ENCODE results near the gene CYFIP1.

Gene CYFIP1

DNA sequence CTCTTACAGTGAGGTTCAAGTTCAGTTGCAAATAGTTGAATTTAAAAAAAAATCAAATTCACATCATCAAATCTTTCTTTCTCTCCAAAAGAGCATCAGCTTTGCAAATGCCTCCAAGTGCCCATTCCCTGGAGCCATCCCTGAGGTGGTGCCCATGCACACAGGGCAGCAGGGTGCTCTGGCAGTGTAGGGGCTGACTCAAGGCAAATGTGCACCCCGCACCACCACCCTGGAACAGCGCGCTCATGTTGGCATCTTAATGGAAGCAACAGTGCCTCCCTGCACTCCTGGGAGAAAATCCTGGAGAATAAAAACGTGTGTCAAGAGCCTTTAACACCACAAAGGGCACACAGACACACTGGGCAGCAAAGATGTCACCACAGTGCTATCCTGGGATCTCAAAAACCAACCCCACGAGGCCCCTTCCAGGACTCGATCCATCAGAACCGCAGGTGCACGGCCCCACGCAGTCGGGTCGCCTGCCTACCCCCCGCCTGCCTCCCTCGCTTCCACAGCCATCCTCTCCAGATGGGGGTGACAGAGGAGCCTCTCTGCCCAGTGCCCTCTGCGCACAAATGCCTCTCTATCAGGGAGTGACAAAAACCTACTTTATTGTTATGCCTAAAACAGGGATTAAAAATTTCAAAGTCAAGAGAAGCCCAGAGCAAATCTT is 90.9 kb downstream of the CYFIP1 start:
- TF ChIP-seq, protein P1, sequence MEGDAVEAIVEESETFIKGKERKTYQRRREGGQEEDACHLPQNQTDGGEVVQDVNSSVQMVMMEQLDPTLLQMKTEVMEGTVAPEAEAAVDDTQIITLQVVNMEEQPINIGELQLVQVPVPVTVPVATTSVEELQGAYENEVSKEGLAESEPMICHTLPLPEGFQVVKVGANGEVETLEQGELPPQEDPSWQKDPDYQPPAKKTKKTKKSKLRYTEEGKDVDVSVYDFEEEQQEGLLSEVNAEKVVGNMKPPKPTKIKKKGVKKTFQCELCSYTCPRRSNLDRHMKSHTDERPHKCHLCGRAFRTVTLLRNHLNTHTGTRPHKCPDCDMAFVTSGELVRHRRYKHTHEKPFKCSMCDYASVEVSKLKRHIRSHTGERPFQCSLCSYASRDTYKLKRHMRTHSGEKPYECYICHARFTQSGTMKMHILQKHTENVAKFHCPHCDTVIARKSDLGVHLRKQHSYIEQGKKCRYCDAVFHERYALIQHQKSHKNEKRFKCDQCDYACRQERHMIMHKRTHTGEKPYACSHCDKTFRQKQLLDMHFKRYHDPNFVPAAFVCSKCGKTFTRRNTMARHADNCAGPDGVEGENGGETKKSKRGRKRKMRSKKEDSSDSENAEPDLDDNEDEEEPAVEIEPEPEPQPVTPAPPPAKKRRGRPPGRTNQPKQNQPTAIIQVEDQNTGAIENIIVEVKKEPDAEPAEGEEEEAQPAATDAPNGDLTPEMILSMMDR (IDR thresholded peaks at IDR 0.05; ENCODE audit: low read depth, low read length) = no peak
- H3K4me3 ChIP-seq (ENCODE audit: low read depth, low read length) = no peak overlapping the region

DNA sequence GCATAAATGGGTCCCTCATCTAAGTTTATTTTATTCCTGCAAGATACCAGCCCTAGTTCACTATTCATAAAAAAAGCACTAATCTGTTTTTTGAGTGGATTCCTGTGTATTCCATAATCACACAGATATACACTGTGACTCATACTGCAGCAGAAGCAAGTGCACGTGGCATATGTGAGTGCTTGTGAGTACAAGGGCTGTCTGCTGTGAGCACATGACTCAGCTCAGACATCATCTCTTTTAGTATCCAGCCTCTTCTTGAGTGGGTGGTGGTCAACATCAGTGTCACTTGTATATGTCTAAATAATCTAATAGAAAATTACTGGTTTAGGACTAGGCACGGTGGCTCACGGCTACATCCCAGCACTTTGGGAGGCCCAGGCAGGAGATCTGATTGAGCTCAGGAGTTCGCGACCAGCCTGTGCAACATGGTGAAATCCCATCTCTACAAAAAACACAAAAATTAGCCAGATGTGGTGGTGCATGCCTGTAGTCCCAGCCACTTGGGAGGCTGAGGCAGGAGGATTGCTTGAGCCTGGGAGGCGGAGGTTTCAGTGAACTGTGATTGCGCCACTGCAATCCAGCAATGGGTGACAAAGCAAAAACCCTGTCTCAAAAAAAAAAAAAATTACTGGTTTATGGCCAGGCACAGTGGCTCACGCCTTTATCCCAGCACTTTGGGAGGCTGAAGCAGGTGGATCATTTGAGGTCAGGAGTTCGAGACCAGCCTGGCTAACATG is 91.9 kb downstream of the CYFIP1 start:
- H3K4me3 ChIP-seq (ENCODE audit: low read depth, low read length) = no peak overlapping the region
- TF ChIP-seq, protein P1 (IDR thresholded peaks at IDR 0.05; ENCODE audit: low read depth, low read length) = no peak

DNA sequence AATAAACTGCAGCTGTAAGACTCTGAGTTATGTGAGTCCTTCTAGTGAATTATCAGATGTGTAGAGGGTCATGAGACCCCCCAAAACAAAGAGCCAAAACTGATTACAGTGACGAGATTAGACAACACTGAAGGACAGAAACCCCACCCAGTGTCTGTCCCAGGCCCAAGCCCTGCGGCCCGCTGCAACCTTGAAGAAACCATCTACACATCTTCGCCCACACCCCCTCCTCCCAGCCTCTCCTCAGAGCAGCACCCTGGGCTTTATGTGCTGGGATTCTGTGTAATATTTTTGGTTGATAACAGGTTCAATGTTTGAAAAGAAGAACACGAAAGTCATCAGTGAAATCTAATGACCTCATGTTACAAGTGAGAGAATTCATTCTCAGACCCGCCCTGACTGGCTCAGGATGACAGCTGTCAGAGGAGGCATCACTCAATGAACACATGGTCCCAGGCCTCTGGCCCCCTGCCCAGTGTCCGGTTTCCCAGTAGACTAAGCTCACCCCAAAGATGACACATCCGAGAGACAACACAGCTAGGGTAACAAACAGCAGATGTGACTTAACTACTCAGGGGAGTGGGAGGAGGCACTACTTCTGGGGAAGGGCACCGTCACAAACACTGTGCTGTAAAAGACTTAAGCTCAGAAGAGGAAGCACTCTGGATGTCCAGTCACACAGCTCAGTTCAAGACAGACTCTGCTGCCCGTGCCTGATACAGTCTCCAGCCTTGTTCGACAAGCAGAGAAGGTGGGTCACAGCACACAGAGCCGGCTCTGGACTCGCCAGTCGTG is 92.8 kb downstream of the CYFIP1 start:
- no peak overlapping the region for H3K4me3 ChIP-seq (ENCODE audit: low read depth, low read length)
- TF ChIP-seq, protein P1 (IDR thresholded peaks at IDR 0.05; ENCODE audit: low read depth, low read length) = no peak

DNA sequence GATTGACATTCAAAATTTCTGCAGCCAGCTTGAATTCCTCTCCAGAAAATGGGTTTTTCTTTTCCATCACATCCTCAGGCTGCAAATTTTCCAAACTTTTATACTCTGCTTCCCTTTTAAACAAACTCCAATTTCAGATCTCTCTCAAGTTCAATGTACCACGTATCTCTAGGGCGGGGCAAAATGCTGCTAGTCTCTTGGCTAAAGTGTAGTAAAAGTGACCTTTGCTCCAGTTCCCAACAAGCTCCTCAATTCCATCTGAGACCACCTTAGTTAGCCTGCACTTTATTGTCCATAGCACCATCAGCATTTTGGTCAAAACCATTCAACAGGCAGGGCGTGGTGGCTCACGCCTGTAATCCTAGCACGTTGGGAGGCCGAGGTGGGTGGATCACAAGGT is 95.0 kb downstream of the CYFIP1 start:
- no peak overlapping the region for H3K4me3 ChIP-seq (ENCODE audit: low read depth, low read length)

DNA sequence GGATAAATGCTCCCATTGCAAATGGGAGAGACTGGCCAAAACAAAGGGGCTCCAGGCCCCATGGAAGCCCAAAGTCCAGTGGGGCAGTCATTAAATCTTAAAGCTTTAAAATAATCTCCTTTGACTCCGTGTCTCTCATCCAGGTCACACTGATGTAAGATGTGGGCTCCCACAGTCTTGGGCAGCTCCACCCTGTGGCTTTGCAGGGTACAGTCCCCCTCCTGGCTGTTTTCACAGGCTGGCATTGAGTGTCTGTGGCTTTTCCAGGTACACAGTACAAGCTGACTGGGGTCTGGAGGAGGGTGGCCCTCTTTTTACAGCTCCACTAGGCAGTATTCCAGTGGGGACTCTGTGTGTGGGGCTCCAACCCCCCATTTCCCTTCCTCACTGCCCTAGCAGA is 95.8 kb downstream of the CYFIP1 start:
- H3K4me3 ChIP-seq (ENCODE audit: low read depth, low read length) = no peak overlapping the region
- TF ChIP-seq, protein P1 (IDR thresholded peaks at IDR 0.05; ENCODE audit: low read depth, low read length) = no peak

More for the DNA sequence above, 95.0 kb downstream of the CYFIP1 start:
- TF ChIP-seq, protein P1 (IDR thresholded peaks at IDR 0.05; ENCODE audit: low read depth, low read length) = no peak

DNA sequence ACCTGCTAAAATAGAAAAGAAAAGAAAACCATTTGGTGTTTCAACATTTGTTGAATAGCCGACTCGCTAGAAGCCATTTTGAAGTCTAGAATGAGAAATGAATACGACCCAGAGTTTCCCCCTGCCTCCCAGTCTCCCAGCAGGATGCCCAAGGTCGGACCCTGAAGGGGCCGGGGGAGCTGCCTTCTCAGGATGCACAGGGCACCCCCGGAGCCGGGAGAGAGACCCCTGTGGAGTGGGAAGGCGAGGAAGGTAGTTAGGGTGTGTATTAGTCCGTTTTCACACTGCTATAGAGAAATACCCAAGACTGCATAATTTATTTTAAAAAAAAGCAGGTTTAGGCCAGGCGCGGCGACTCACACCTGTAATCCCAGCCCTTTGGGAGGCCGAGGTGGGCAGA is 97.0 kb downstream of the CYFIP1 start:
- TF ChIP-seq, protein P1 (IDR thresholded peaks at IDR 0.05; ENCODE audit: low read depth, low read length) = no peak
- no peak overlapping the region for H3K4me3 ChIP-seq (ENCODE audit: low read depth, low read length)
